GM21390 (cell line): ENCODE measurements around the gene DNMBP.
A peak's percentile ranks its signal among the peaks of the same experiment; 100 is the strongest.
"Not testable (repeated sequence)": the region's sequence is repeated elsewhere in the genome, so short reads cannot be mapped to it uniquely, and the experiment has no call there.

ENCODE experiments used
- ATAC-seq: cut with Tn5 transposase; IDR thresholded peaks from one replicate; pipeline ENCODE4 v1.9.1; 2021; ENCODE audit not compliant: unreplicated experiment

DNMBP gene

DNA sequence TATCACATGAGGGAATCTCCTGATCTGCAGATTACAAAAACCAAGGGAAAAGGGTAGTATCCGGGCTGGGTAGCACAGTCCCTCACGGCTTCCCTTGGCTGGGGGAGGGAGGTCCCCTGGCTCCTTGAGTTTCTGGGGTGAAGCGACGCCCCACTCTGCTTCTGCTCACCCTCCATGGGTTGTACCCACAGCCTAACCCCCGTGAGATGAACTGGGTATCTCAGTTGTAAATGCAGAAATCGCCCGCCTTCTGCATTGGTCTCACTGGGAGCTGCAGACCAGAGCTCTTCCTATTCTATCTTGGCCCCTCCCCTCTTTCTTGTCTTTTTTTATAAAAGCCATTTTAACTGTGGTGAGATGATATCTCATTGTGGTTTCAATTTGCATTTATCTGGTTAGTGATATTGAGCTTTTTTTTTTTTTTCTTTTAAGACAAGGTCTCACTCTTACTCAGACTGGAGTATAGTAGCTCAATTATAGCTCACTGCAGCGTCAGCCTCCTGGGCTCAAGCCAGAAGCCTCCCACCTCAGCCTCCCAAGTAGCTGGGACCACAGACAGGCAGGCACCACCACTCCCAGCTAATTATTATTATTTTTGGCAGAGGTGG is 139.5 kb downstream of the DNMBP start:
- no peak for ATAC-seq

DNA sequence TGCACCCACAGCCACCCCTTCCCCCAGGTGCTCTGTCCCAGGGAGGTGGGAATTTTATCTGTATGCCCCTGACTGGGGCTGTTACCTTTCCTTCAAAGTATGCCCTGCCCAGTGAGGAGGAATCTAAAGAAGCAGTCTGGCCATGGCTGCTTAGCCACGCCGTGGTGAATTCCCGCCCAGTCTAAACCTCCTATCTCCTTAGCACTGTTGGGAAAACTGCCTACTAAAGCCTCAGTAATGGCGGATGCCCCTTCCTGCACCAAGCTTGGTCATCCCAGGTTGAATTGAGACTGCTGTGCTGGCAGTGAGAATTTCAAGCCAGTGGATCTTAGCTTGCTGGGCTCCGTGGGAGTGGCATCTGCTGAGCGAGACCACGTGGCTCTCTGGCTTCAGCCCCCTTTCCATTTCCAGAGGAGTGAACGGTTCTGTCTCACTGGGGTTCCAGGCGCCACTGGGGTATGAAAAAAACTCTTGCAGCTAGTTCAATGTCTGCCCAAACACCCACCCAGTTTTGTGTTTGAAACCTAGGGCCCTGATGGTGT is 140.1 kb downstream of the DNMBP start:
- no peak for ATAC-seq

- ATAC-seq = not testable (repeated sequence)
These were observed 142.5 kb downstream of the DNMBP start for GRCh38 chr10:99867250-99867649.

DNA sequence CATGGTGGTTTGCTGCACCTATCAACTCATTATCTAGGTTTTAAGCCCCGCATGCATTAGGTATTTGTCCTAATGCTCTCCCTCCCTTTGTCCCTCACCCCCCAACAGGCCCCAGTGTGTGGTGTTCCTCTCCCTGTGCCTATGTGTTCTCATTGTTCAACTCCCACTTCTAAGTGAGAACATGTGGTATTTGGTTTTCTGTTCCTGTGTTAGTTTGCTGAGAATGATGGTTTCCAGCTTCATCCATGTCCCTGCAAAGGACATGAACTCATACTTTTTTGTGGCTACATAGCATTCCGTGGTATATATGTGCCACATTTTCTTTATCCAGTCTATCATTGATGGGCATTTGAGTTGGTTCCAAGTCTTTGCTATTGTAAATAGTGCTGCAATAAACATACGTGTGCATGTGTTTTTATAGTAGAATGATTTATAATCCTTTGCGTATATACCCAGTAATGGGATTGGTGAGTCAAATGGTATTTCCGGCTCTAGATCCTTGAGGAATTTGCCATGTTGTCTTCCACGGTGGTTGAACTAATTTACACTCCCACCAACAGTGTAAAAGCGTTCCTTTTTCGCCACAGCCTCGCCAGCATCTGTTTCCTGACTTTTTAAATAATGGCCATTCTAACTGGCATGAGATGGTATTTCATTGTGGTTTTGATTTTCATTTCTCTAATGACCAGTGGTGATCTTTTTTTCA is 146.1 kb downstream of the DNMBP start:
- not testable (repeated sequence) for ATAC-seq

- ATAC-seq = no peak
These were observed 149.3 kb downstream of the DNMBP start for GRCh38 chr10:99860466-99860865.

- ATAC-seq = no peak
These were observed 150.2 kb downstream of the DNMBP start for GRCh38 chr10:99859585-99859984.

DNA sequence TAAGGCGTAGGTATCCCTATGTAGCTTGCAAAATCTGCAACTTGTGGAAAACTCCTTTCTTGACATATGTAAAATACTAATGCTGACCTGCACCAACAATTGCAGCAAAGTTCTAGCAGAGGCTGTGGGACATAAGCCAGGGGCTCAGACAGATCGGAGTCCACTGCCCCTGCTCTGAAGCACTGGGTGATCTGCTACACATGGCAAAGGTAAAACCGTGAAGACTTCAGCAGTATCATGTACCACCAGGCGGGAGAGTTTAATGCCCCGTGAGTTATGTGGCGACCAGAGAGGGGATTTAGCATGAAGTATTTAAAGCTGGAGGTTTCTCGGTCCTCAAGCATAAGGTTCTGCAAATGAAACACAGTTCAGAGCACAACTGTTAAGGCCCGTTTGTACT is 150.9 kb downstream of the DNMBP start:
- no peak for ATAC-seq

DNA sequence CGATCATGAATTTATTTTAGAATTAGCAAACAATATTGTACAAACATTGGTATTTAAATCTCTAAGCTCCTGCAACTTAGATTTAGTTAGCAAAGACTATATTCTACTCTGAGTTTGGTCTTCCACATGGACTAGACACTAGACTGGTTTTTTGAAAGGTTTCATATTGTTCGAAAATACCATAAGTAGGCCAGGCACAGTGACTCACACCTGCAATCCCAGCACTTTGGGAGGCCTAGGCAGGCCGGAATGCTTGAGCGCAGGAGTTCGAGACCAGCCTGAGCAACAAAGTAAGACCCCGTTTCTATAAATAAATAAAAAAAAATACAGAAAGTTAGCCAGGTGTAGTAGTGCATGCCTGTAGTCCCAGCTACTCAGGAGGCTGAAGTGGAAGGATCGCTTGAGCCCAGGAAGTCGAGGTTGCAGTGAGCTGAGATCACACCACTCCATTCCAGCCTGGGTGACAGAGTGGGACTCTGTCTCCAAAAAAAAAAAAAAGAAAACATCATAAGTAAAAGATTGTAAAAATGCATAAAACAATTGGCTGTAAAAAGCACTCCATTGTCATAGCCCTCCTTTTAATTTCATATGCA is 154.2 kb downstream of the DNMBP start:
- ATAC-seq = no peak

- ATAC-seq = no peak
These were observed 154.9 kb downstream of the DNMBP start for GRCh38 chr10:99854860-99855259.

DNA sequence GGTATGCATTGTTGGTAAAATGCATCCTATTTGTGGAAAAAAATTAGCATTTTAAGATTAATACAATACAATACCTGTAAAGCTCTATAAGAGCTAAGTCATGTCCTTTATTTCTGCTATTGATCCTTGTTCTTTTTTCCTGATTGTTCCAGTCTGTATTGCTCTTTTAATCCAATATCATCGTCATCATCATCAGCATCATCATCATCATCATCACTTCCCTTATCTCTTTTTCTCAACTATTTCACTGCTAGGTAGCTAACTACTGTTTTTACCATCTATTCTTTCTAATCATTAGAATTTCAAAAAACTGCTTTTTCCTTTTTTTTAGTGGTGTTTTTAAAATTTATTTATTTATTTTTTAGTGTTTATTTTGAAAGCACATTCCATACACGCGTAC is 156.1 kb downstream of the DNMBP start:
- no peak for ATAC-seq

GRCh38 chr10:99852481-99853213 is 157.1 kb downstream of the DNMBP start:
- no peak for ATAC-seq

DNA sequence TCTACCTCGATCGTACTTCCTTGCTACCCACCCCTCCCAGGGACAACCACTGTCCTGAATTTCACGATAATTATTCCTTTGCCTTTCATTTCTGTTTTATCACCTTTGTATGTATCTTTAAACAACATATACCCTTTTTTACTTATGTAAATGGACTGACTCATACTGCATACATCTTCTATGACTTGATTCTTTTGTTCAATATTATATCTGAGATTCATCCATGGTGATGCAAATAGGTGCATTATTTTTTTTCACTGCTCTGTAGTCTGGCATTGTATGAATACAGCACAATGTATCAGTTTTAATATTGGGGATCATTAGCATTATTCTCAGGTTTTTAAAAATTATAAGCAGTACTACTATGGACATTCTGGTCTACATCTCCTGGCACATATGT is 157.9 kb downstream of the DNMBP start:
- ATAC-seq = no peak

DNA sequence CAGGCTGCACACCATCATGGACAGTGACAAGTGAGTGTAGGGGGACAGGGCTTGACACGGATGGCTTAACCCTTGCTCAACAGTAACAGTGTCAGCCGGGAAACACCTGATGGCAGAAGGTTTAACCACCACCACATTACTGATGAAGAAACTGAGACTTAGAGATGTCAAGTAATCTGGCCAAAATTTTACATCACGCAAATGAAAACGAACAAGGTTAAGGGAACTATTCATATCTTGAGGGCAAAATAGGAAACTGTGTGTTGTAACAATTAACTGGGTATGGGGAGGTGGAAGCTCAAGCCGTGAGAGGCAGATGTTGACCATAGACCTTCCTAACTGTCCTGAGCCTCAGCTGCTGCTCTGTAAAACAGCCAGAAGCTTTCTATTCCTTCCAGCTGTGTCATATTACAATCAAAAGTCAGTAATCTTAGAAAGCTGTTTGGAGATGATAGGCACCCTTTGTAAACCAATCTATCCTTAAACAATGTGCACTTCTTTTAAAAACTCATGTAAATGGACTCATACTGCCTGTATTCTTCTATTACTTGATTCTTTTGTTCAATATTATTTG is 158.9 kb downstream of the DNMBP start:
- no peak for ATAC-seq

GRCh38 chr10:99850021-99850766 is 159.6 kb downstream of the DNMBP start:
- ATAC-seq = no peak

- no peak for ATAC-seq
These were observed 160.2 kb downstream of the DNMBP start for GRCh38 chr10:99849536-99849935.

- ATAC-seq = no peak
These were observed 160.7 kb downstream of the DNMBP start for GRCh38 chr10:99849057-99849456.

- peak; percentile 78 for ATAC-seq
These were observed 163.8 kb downstream of the DNMBP start for GRCh38 chr10:99845837-99846382.

GRCh38 chr10:99844433-99844955 is 165.3 kb downstream of the DNMBP start:
- no peak for ATAC-seq

GRCh38 chr10:99843310-99843709 is 166.4 kb downstream of the DNMBP start:
- ATAC-seq = no peak

GRCh38 chr10:99841746-99842145 is 168.0 kb downstream of the DNMBP start:
- ATAC-seq = no peak
